Duodenal mucosa (tissue), 2 donors: ENCODE measurements around the gene CD2AP.

Experiments used
- H3K27ac ChIP-seq: one replicate; pipeline ENCODE4 v1.7.0; 2013; ENCODE audit warnings: low read depth, low read length
- H3K27me3 ChIP-seq, 2 donors: one replicate each; pipeline ENCODE4 v1.7.0; 2013; ENCODE audit warnings: low read length in 2 of 2, control low read depth in 1 of 2; ENCODE audit not compliant: insufficient read depth in 2 of 2, control insufficient read depth in 1 of 2
- H3K36me3 ChIP-seq, 2 donors: one replicate each; pipeline ENCODE4 v1.7.0; 2013; ENCODE audit warnings: low read length in 2 of 2, control low read depth in 1 of 2; ENCODE audit not compliant: insufficient read depth in 2 of 2, control insufficient read depth in 1 of 2
- H3K4me1 ChIP-seq, 2 donors: one replicate each; pipeline ENCODE4 v1.7.0; 2013; ENCODE audit warnings: low read length in 2 of 2, control low read depth in 1 of 2; ENCODE audit not compliant: insufficient read depth in 2 of 2, control insufficient read depth in 1 of 2
- H3K4me3 ChIP-seq, 2 donors: one replicate each; pipeline ENCODE4 v1.7.0; 2013; ENCODE audit warnings: low read length in 2 of 2, low read depth in 1 of 2
- H3K9ac ChIP-seq, 2 donors: one replicate each; pipeline ENCODE4 v1.7.0; 2013; ENCODE audit warnings: low read length in 2 of 2, low read depth in 1 of 2
- H3K9me3 ChIP-seq, 2 donors: one replicate each; pipeline ENCODE4 v1.7.0; 2013; ENCODE audit warnings: low read length in 2 of 2, control low read depth in 1 of 2; ENCODE audit not compliant: control insufficient read depth in 1 of 2

The CD2AP gene

GRCh38 chr6:47477497-47478232, at the start of gene CD2AP:
TSS of gene CD2AP (plus strand) at chr6:47477789. CDS start at chr6:47478245, 456 bp downstream.
- Histone ChIP-seq H3K27me3 (no peaks in the 10 kb centered on the region), H3K9ac (peak within 1 kb of the TSS; percentile 84 to 96), H3K9me3 (no peaks in the 10 kb centered on the region), H3K36me3 (no peaks in the 10 kb centered on the region), H3K4me1 (peaks cover 15 to 19% of the 10 kb centered on the region in 2 donors), H3K27ac (peak within 1 kb of the TSS; percentile 97), H3K4me3 (peak within 1 kb of the TSS; percentile 75 to 93)

GRCh38 chr6:47428288-47428687, 49.3 kb upstream of the CD2AP start:
- H3K9me3 ChIP-seq: peaks cover 3 to 12% of the 10 kb centered on the region in 2 donors
- H3K9ac ChIP-seq: no peak overlapping the region
- H3K36me3 ChIP-seq: no peaks in the 10 kb centered on the region
- no peaks in the 10 kb centered on the region for H3K27me3 ChIP-seq
- no peak overlapping the region for H3K4me3 ChIP-seq
- H3K4me1 ChIP-seq: no peaks in the 10 kb centered on the region
- H3K27ac ChIP-seq: no peak overlapping the region

GRCh38 chr6:47428746-47429664, 48.6 kb upstream of the CD2AP start:
- H3K27me3 ChIP-seq: no peaks in the 10 kb centered on the region
- H3K9me3 ChIP-seq: peaks cover 3 to 12% of the 10 kb centered on the region in 2 donors
- H3K9ac ChIP-seq: no peak overlapping the region
- H3K27ac ChIP-seq: no peak overlapping the region
- no peaks in the 10 kb centered on the region for H3K36me3 ChIP-seq
- H3K4me3 ChIP-seq: no peak overlapping the region
- H3K4me1 ChIP-seq: peaks cover 0 to under 1% of the 10 kb centered on the region in 2 donors

- Histone ChIP-seq H3K4me3 (no peak overlapping the region), H3K36me3 (no peaks in the 10 kb centered on the region), H3K4me1 (peaks cover 4 to 18% of the 10 kb centered on the region in 2 donors), H3K9me3 (peaks cover 0 to 4% of the 10 kb centered on the region in 2 donors), H3K9ac (no peak overlapping the region), H3K27me3 (no peaks in the 10 kb centered on the region), H3K27ac (no peak overlapping the region)
Measured at GRCh38 chr6:47434372-47435253, 43.0 kb upstream of the CD2AP start.

- Histone ChIP-seq H3K4me1 (peaks cover 4 to 18% of the 10 kb centered on the region in 2 donors), H3K36me3 (no peaks in the 10 kb centered on the region), H3K9ac (no peak overlapping the region), H3K27ac (no peak overlapping the region), H3K27me3 (no peaks in the 10 kb centered on the region), H3K9me3 (no peaks in the 10 kb centered on the region), H3K4me3 (no peak overlapping the region)
Measured at GRCh38 chr6:47435254-47435612, 42.4 kb upstream of the CD2AP start.

- Histone ChIP-seq H3K9me3 (no peaks in the 10 kb centered on the region), H3K4me3 (no peak overlapping the region), H3K4me1 (peaks cover 4 to 23% of the 10 kb centered on the region in 2 donors), H3K9ac (no peak overlapping the region), H3K27ac (no peak overlapping the region), H3K36me3 (no peaks in the 10 kb centered on the region), H3K27me3 (no peaks in the 10 kb centered on the region)
Measured at GRCh38 chr6:47437592-47437991, 40.0 kb upstream of the CD2AP start.

GRCh38 chr6:47438481-47439347, 38.9 kb upstream of the CD2AP start:
- peaks cover 4 to 23% of the 10 kb centered on the region in 2 donors for H3K4me1 ChIP-seq
- H3K27ac ChIP-seq: no peak overlapping the region
- no peaks in the 10 kb centered on the region for H3K36me3 ChIP-seq
- H3K4me3 ChIP-seq: no peak overlapping the region
- H3K27me3 ChIP-seq: no peaks in the 10 kb centered on the region
- H3K9me3 ChIP-seq: no peaks in the 10 kb centered on the region
- H3K9ac ChIP-seq: no peak overlapping the region

GRCh38 chr6:47439348-47439668, 38.3 kb upstream of the CD2AP start:
- H3K27me3 ChIP-seq: no peaks in the 10 kb centered on the region
- H3K9ac ChIP-seq: no peak overlapping the region
- H3K27ac ChIP-seq: no peak overlapping the region
- no peaks in the 10 kb centered on the region for H3K36me3 ChIP-seq
- H3K9me3 ChIP-seq: no peaks in the 10 kb centered on the region
- peaks cover 4 to 20% of the 10 kb centered on the region in 2 donors for H3K4me1 ChIP-seq
- no peak overlapping the region for H3K4me3 ChIP-seq

- no peaks in the 10 kb centered on the region for H3K9me3 ChIP-seq
- peaks cover 0 to 12% of the 10 kb centered on the region in 2 donors for H3K4me1 ChIP-seq
- H3K36me3 ChIP-seq: no peaks in the 10 kb centered on the region
- no peaks in the 10 kb centered on the region for H3K27me3 ChIP-seq
- H3K27ac ChIP-seq: no peak overlapping the region
- no peak overlapping the region for H3K4me3 ChIP-seq
- no peak overlapping the region for H3K9ac ChIP-seq
Measured at GRCh38 chr6:47440719-47441118, 36.9 kb upstream of the CD2AP start.
